Measurements from ENCODE around the gene INHBB.

DNA sequence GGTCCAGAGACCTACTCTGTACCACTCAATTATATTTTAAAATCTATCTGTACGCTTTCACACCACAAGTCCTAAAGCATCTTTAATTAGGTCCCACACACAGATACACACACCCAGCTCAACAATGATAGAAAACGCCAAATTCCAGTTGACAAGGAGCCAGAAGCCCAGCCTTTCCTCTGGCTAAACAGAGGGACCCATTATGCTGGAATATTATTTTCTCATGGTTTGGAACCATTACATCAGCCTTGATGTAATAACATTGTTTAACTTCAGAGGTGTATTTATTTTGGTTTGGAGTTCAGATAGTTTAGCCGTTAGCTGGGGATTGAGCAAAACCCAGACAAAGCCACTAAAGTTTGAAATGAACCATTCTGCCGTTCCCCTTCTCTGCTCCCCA, 14.0 kb upstream of the INHBB start:
- TF ChIP-seq POU5F1 (IDR thresholded peaks at IDR 0.05; ENCODE audit: borderline replicate concordance, low read depth, low read length, partially characterized antibody), result no peak
- no peak for TF ChIP-seq HIVEP1 (CRISPR knock-in tag; IDR thresholded peaks at IDR 0.05)
- no peak for TF ChIP-seq MXI1 (IDR thresholded peaks at IDR 0.05; ENCODE audit: low read depth, low read length)
- no peak for TF ChIP-seq FOXM1 (IDR thresholded peaks at IDR 0.05; ENCODE audit: low read depth)
- TF ChIP-seq FOXM1 (CRISPR knock-in tag; IDR thresholded peaks at IDR 0.05; ENCODE audit: low read depth), result no peak

Data from K562 (cell line).